Skeletal muscle satellite cell (primary cell): ENCODE measurements around the gene DCLK3.

ENCODE experiments used
- H3K27me3 ChIP-seq: 2 replicates; pipeline ENCODE4 v1.7.0; 2013; ENCODE audit warnings: low read length; ENCODE audit not compliant: control insufficient read depth, insufficient read depth
- H3K36me3 ChIP-seq: 2 replicates; pipeline ENCODE4 v1.7.0; 2013; ENCODE audit warnings: mild to moderate bottlenecking, control low read depth, low read length; ENCODE audit not compliant: insufficient read depth
- H3K4me1 ChIP-seq: 2 replicates; pipeline ENCODE4 v1.7.0; 2013; ENCODE audit warnings: low read length; ENCODE audit not compliant: control insufficient read depth, insufficient read depth
- H3K4me2 ChIP-seq: 2 replicates; pipeline ENCODE4 v1.7.0; 2013; ENCODE audit warnings: mild to moderate bottlenecking, low read length
- H3K4me3 ChIP-seq: 2 replicates; pipeline ENCODE4 v1.7.0; 2013; ENCODE audit warnings: low read length
- H3K9ac ChIP-seq: 2 replicates; pipeline ENCODE4 v1.7.0; 2013; ENCODE audit warnings: mild to moderate bottlenecking, low read depth, low read length, moderate library complexity
- H3K9me3 ChIP-seq: replicated peaks from 2 replicates; pipeline ENCODE4 v1.7.0; 2013; ENCODE audit warnings: mild to moderate bottlenecking, control low read depth, low read length

Gene DCLK3

GRCh38 chr3:36762918-36763849 lies 1.2 kb downstream of the DCLK3 start:
- no peaks in the 10 kb centered on the region for H3K9me3 ChIP-seq
- H3K9ac ChIP-seq, result no peak overlapping the region
- peaks cover 62% of the 10 kb centered on the region for H3K27me3 ChIP-seq
- no peaks in the 10 kb centered on the region for H3K4me1 ChIP-seq
- H3K36me3 ChIP-seq, result no peaks in the 10 kb centered on the region
- no peak overlapping the region for H3K4me3 ChIP-seq
- no peak overlapping the region for H3K4me2 ChIP-seq

GRCh38 chr3:36761779-36762178 lies 2.6 kb downstream of the DCLK3 start:
- Histone ChIP-seq H3K4me2 (no peak overlapping the region), H3K36me3 (no peaks in the 10 kb centered on the region), H3K4me1 (no peaks in the 10 kb centered on the region), H3K4me3 (no peak overlapping the region), H3K9ac (no peak overlapping the region), H3K27me3 (peaks cover 57% of the 10 kb centered on the region), H3K9me3 (no peaks in the 10 kb centered on the region)

GRCh38 chr3:36756269-36756668 lies 8.1 kb downstream of the DCLK3 start:
- Histone ChIP-seq H3K27me3 (peaks cover 27% of the 10 kb centered on the region), H3K4me1 (no peaks in the 10 kb centered on the region), H3K9ac (no peak overlapping the region), H3K4me2 (no peak overlapping the region), H3K36me3 (no peaks in the 10 kb centered on the region), H3K9me3 (no peaks in the 10 kb centered on the region), H3K4me3 (no peak overlapping the region)

GRCh38 chr3:36751326-36751725 lies 13.0 kb downstream of the DCLK3 start:
- Histone ChIP-seq H3K4me3 (no peak overlapping the region), H3K4me1 (no peaks in the 10 kb centered on the region), H3K9ac (no peak overlapping the region), H3K9me3 (no peaks in the 10 kb centered on the region), H3K36me3 (no peaks in the 10 kb centered on the region), H3K27me3 (peaks cover 30% of the 10 kb centered on the region), H3K4me2 (no peak overlapping the region)

GRCh38 chr3:36750737-36751136 lies 13.6 kb downstream of the DCLK3 start:
- Histone ChIP-seq H3K4me1 (no peaks in the 10 kb centered on the region), H3K36me3 (no peaks in the 10 kb centered on the region), H3K27me3 (peaks cover 24% of the 10 kb centered on the region), H3K4me2 (no peak overlapping the region), H3K9ac (no peak overlapping the region), H3K4me3 (no peak overlapping the region), H3K9me3 (no peaks in the 10 kb centered on the region)

- H3K4me1 ChIP-seq, result no peaks in the 10 kb centered on the region
- H3K9me3 ChIP-seq, result no peaks in the 10 kb centered on the region
- H3K9ac ChIP-seq, result no peak overlapping the region
- H3K27me3 ChIP-seq, result peaks cover 40% of the 10 kb centered on the region
- H3K4me2 ChIP-seq, result no peak overlapping the region
- H3K4me3 ChIP-seq, result no peak overlapping the region
- no peaks in the 10 kb centered on the region for H3K36me3 ChIP-seq
Observed at GRCh38 chr3:36744763-36745162, 19.6 kb downstream of the DCLK3 start.

- no peaks in the 10 kb centered on the region for H3K4me1 ChIP-seq
- no peak overlapping the region for H3K4me2 ChIP-seq
- no peaks in the 10 kb centered on the region for H3K36me3 ChIP-seq
Observed at GRCh38 chr3:36743826-36744225, 20.5 kb downstream of the DCLK3 start.

GRCh38 chr3:36741285-36741684 lies 23.1 kb downstream of the DCLK3 start:
- Histone ChIP-seq H3K9ac (no peak overlapping the region), H3K4me1 (no peaks in the 10 kb centered on the region), H3K4me2 (no peak overlapping the region), H3K4me3 (no peak overlapping the region), H3K9me3 (no peaks in the 10 kb centered on the region), H3K27me3 (peaks cover 27% of the 10 kb centered on the region), H3K36me3 (no peaks in the 10 kb centered on the region)

More at GRCh38 chr3:36743826-36744225, 20.5 kb downstream of the DCLK3 start:
- Histone ChIP-seq H3K9ac (no peak overlapping the region), H3K27me3 (peaks cover 33% of the 10 kb centered on the region), H3K9me3 (no peaks in the 10 kb centered on the region), H3K4me3 (no peak overlapping the region)

GRCh38 chr3:36740787-36741186 lies 23.6 kb downstream of the DCLK3 start:
- Histone ChIP-seq H3K4me2 (no peak overlapping the region), H3K9ac (no peak overlapping the region), H3K9me3 (no peaks in the 10 kb centered on the region), H3K4me1 (no peaks in the 10 kb centered on the region), H3K4me3 (no peak overlapping the region), H3K36me3 (no peaks in the 10 kb centered on the region), H3K27me3 (peaks cover 31% of the 10 kb centered on the region)

GRCh38 chr3:36738702-36739101 lies 25.7 kb downstream of the DCLK3 start:
- H3K36me3 ChIP-seq, result no peaks in the 10 kb centered on the region
- H3K27me3 ChIP-seq, result peaks cover 15% of the 10 kb centered on the region
- H3K4me2 ChIP-seq, result no peak overlapping the region
- H3K4me1 ChIP-seq, result no peaks in the 10 kb centered on the region
- no peak overlapping the region for H3K9ac ChIP-seq
- H3K4me3 ChIP-seq, result no peak overlapping the region
- H3K9me3 ChIP-seq, result no peaks in the 10 kb centered on the region

GRCh38 chr3:36736301-36736700 lies 28.1 kb downstream of the DCLK3 start:
- H3K4me2 ChIP-seq, result no peak overlapping the region
- H3K4me3 ChIP-seq, result no peak overlapping the region
- H3K36me3 ChIP-seq, result no peaks in the 10 kb centered on the region
- H3K4me1 ChIP-seq, result no peaks in the 10 kb centered on the region
- no peaks in the 10 kb centered on the region for H3K9me3 ChIP-seq
- no peak overlapping the region for H3K9ac ChIP-seq
- peaks cover 8% of the 10 kb centered on the region for H3K27me3 ChIP-seq

- H3K4me2 ChIP-seq, result no peak overlapping the region
- H3K4me1 ChIP-seq, result no peaks in the 10 kb centered on the region
- H3K9me3 ChIP-seq, result no peaks in the 10 kb centered on the region
- H3K27me3 ChIP-seq, result peaks cover 8% of the 10 kb centered on the region
- no peak overlapping the region for H3K9ac ChIP-seq
- no peaks in the 10 kb centered on the region for H3K36me3 ChIP-seq
- no peak overlapping the region for H3K4me3 ChIP-seq
Observed at GRCh38 chr3:36734742-36735141, 29.6 kb downstream of the DCLK3 start.
